ENCODE results near the gene CCDC33.

- TF ChIP-seq CTCF (IDR thresholded peaks at IDR 0.05; ENCODE audit: extremely low read depth in 1 of 2, insufficient read depth in 1 of 2, low read depth in 1 of 2, low read length in 2 of 2) (no peak), MYC (IDR thresholded peaks at IDR 0.05; ENCODE audit: low read depth, low read length) (no peak), JUN (IDR thresholded peaks at IDR 0.05; ENCODE audit: borderline replicate concordance, insufficient read depth, insufficient read length, low read depth) (no peak), POLR2A (IDR thresholded peaks at IDR 0.05; ENCODE audit: low read depth, low read length) (no peak), EZH2 (IDR thresholded peaks at IDR 0.05; ENCODE audit: borderline replicate concordance, low read depth, low read length, severe bottlenecking) (no peak), GATA2 (IDR thresholded peaks at IDR 0.05; ENCODE audit: insufficient read depth, insufficient read length, low read depth, low read length) (no peak)
Measured at GRCh38 chr15:74253211-74253921, 17.2 kb downstream of the CCDC33 start.

All from endothelial cell of umbilical vein (primary cell).